LNCAP (cell line): ENCODE measurements around the gene CEP112.

Experiments
- CTCF ChIP-seq: fragments of 450-650 bp; IDR thresholded peaks from 2 replicates; pipeline ENCODE4 v1.5.1; 2017; ENCODE audit warnings: mild to moderate bottlenecking

CEP112 gene

GRCh38 chr17:66115246-66115645 is 76.7 kb downstream of the CEP112 start:
- no peak for TF ChIP-seq CTCF

GRCh38 chr17:66114609-66115008 is 77.3 kb downstream of the CEP112 start:
- TF ChIP-seq CTCF: no peak

- no peak for TF ChIP-seq CTCF
Observed at GRCh38 chr17:66107731-66108130, 84.2 kb downstream of the CEP112 start.

GRCh38 chr17:66098040-66098439 is 93.9 kb downstream of the CEP112 start:
- TF ChIP-seq CTCF: no peak

GRCh38 chr17:66094727-66095126 is 97.2 kb downstream of the CEP112 start:
- TF ChIP-seq CTCF: no peak

- no peak for TF ChIP-seq CTCF
Observed at GRCh38 chr17:66091445-66092080, 100.4 kb downstream of the CEP112 start.

- TF ChIP-seq CTCF: no peak
Observed at GRCh38 chr17:66089764-66090163, 102.2 kb downstream of the CEP112 start.

- no peak for TF ChIP-seq CTCF
Observed at GRCh38 chr17:66088173-66088572, 103.8 kb downstream of the CEP112 start.
